Trophoblast cell (in vitro differentiated cells and primary cell): ENCODE measurements around the gene MARCHF6.

Experiments used
- DNase-seq, 2 donors: peaks; one replicate each; pipeline ENCODE4 v3.0.0-alpha.2; 2016
- H2AFZ ChIP-seq: 2 replicates; pipeline ENCODE4 v1.6.1; 2013; ENCODE audit warnings: low read length, moderate library complexity, mild to moderate bottlenecking; ENCODE audit not compliant: insufficient read depth, poor library complexity
- H2AK5ac ChIP-seq: 2 replicates; pipeline ENCODE4 v1.6.1; 2013; ENCODE audit warnings: mild to moderate bottlenecking, low read length
- H2BK120ac ChIP-seq: 2 replicates; pipeline ENCODE4 v1.6.1; 2013; ENCODE audit warnings: low read length, mild to moderate bottlenecking, moderate library complexity; ENCODE audit not compliant: insufficient read depth, poor library complexity
- H2BK12ac ChIP-seq: 2 replicates; pipeline ENCODE4 v1.6.1; 2013; ENCODE audit warnings: mild to moderate bottlenecking, low read length, moderate library complexity
- H2BK5ac ChIP-seq: 2 replicates; pipeline ENCODE4 v1.6.1; 2013; ENCODE audit warnings: low read length, low read depth, moderate library complexity, mild to moderate bottlenecking; ENCODE audit not compliant: poor library complexity
- H3K14ac ChIP-seq: 2 replicates; pipeline ENCODE4 v1.6.1; 2013; ENCODE audit warnings: mild to moderate bottlenecking, low read length
- H3K18ac ChIP-seq: 2 replicates; pipeline ENCODE4 v1.6.1; 2013; ENCODE audit warnings: mild to moderate bottlenecking, low read length
- H3K23ac ChIP-seq: 2 replicates; pipeline ENCODE4 v1.6.1; 2013; ENCODE audit warnings: low read length
- H3K27ac ChIP-seq: 2 replicates; pipeline ENCODE4 v1.5.1; 2013; ENCODE audit warnings: low read depth, mild to moderate bottlenecking, inconsistent platforms, low read length, moderate library complexity
- H3K27me3 ChIP-seq: 2 replicates; pipeline ENCODE4 v1.6.1; 2013; ENCODE audit warnings: inconsistent platforms, mild to moderate bottlenecking, low read length, moderate library complexity; ENCODE audit not compliant: insufficient read depth
- H3K36me3 ChIP-seq, 2 experiments: 1 replicate in 1 of 2; 2 replicates in 1 of 2; pipeline ENCODE4 v1.6.1; 2013; ENCODE audit warnings: low read length in 2 of 2, mild to moderate bottlenecking in 2 of 2, moderate library complexity in 1 of 2; ENCODE audit not compliant: insufficient read depth in 2 of 2, control insufficient read depth in 1 of 2
- H3K4ac ChIP-seq: 2 replicates; pipeline ENCODE4 v1.6.1; 2013; ENCODE audit warnings: low read depth, mild to moderate bottlenecking, low read length, moderate library complexity
- H3K4me1 ChIP-seq, 2 experiments: 1 replicate in 1 of 2; 2 replicates in 1 of 2; pipeline ENCODE4 v1.6.1; 2013; ENCODE audit warnings: low read length in 2 of 2, mild to moderate bottlenecking in 2 of 2, moderate library complexity in 1 of 2; ENCODE audit not compliant: insufficient read depth in 2 of 2, control insufficient read depth in 1 of 2
- H3K4me2 ChIP-seq: 2 replicates; pipeline ENCODE4 v1.6.1; 2013; ENCODE audit warnings: inconsistent platforms, mild to moderate bottlenecking, low read length, moderate library complexity
- H3K4me3 ChIP-seq: 2 replicates; pipeline ENCODE4 v1.5.1; 2013; ENCODE audit warnings: mild to moderate bottlenecking, low read depth, low read length, inconsistent platforms
- H3K79me1 ChIP-seq: one replicate; pipeline ENCODE4 v1.6.1; 2013; ENCODE audit warnings: low read length
- H3K79me2 ChIP-seq: 2 replicates; pipeline ENCODE4 v1.6.1; 2013; ENCODE audit warnings: low read length, mild to moderate bottlenecking; ENCODE audit not compliant: control insufficient read depth, insufficient read depth, poor library complexity
- H3K9ac ChIP-seq: 2 replicates; pipeline ENCODE4 v1.6.1; 2013; ENCODE audit warnings: mild to moderate bottlenecking, low read length
- H3K9me3 ChIP-seq: 2 replicates; pipeline ENCODE4 v1.6.1; 2013; ENCODE audit warnings: low read depth, mild to moderate bottlenecking, control low read depth, inconsistent platforms, low read length; ENCODE audit not compliant: insufficient read depth
- H4K12ac ChIP-seq: 2 replicates; pipeline ENCODE4 v1.6.1; 2013; ENCODE audit warnings: low read depth, mild to moderate bottlenecking, low read length, moderate library complexity
- H4K8ac ChIP-seq: 2 replicates; pipeline ENCODE4 v1.6.1; 2013; ENCODE audit warnings: low read depth, mild to moderate bottlenecking, low read length, moderate library complexity
- H4K91ac ChIP-seq: one replicate; pipeline ENCODE4 v1.6.1; 2013; ENCODE audit warnings: low read depth, mild to moderate bottlenecking, low read length, moderate library complexity
- WGBS: extraction: QIAGEN DNeasy Blood & Tissue Kit; methylation state at CpG from one replicate; pipeline ENCODE4 v1.1.7; 2013; ENCODE audit warnings: missing lambda C conversion rate; ENCODE audit not compliant: insufficient read length, insufficient coverage; ENCODE audit errors: extremely low coverage; 5-methylcytosine and 5-hydroxymethylcytosine counted together

MARCHF6 gene

DNA sequence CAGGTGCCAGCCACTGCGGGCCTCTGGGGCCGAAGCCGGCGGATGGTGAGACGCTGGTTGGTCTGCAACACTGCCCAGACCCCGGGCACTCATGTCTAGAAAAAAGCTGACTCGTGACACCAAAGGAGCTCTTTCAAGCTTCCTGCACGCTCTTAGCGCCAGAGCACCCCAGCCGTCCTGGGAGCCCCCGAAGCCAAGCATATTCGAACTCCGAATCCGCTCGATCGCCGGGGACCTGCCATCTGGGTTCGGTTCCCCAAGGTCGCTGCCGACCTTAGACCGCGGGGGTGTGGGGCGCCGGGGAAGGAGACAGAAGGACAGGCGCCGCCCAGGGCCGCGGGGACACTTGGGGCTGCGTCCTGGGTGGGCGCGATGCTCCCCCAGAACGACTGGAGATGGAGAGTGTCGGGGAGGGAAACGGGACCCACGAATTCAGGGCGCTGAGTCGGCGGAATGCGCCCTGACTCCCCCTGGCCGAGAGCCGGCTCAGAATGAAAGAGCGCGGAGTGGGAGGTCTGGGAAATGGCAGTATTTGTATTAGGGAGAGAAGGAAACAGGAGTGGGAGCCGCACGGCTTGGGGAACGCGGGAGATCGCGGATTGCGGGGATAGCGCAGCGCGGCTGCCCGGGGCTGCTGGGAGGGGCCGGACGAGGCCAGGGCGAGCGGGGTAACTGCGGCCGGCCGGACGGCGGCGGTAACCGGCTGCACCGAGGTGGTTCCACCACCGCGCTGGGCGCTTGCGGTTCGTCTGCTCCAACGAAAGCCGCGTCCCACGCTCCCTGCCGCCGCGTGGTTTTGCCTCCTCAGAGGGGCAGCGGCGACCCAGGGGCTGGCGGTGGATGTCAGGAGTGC, 20.1 kb upstream of the MARCHF6 start:
- H3K4me2 ChIP-seq, result peak overlapping the region; percentile 73
- H3K14ac ChIP-seq, result no peak overlapping the region
- H2AFZ ChIP-seq, result peak overlapping the region; percentile 54
- H2BK12ac ChIP-seq, result no peak overlapping the region
- no peak overlapping the region for H3K23ac ChIP-seq
- H2BK5ac ChIP-seq, result no peak overlapping the region
- H4K91ac ChIP-seq, result no peak overlapping the region
- no peak overlapping the region for H2AK5ac ChIP-seq
- peak; percentile 14 to 46 for DNase-seq
- H3K36me3 ChIP-seq, result no peaks in the 10 kb centered on the region
- H3K79me2 ChIP-seq, result no peaks in the 10 kb centered on the region
- no peak overlapping the region for H3K27ac ChIP-seq
- WGBS, result no CpG with 5 or more reads among the region's 81 CpGs
- no peak overlapping the region for H2BK120ac ChIP-seq
- peaks cover 4% of the 10 kb centered on the region for H3K9me3 ChIP-seq
- peaks cover 6 to 10% of the 10 kb centered on the region in 2 experiments for H3K4me1 ChIP-seq
- peaks cover 42% of the 10 kb centered on the region for H3K27me3 ChIP-seq
- H3K4me3 ChIP-seq, result peak overlapping the region; percentile 62
- no peak overlapping the region for H3K4ac ChIP-seq
- H3K79me1 ChIP-seq, result no peaks in the 10 kb centered on the region
- no peak overlapping the region for H3K18ac ChIP-seq
- H4K12ac ChIP-seq, result no peak overlapping the region
- no peak overlapping the region for H4K8ac ChIP-seq
- H3K9ac ChIP-seq, result no peak overlapping the region

DNA sequence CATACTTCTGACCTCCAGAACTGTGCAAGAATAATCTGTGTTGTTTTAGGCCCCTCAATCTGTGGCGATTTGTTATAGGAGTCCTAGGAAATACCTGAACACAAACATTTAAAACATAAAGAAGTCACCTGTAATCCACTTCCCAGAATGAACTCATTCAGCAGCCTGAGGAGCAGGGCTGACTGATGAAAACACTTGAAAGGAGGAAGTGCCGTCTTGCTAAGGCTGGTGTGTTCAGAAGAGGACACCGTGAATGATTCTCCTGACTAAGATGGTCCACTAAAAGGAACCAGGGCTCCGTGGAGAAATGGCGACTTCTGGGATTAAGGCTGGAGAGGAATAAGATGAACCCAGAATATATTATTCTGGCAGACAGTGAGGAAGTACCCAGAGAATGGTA, 18.7 kb upstream of the MARCHF6 start:
- H3K14ac ChIP-seq, result no peak overlapping the region
- H2BK12ac ChIP-seq, result no peak overlapping the region
- no peak overlapping the region for H3K27ac ChIP-seq
- H3K18ac ChIP-seq, result no peak overlapping the region
- no peak overlapping the region for H2BK5ac ChIP-seq
- H4K12ac ChIP-seq, result no peak overlapping the region
- peaks cover 4% of the 10 kb centered on the region for H3K9me3 ChIP-seq
- no peaks in the 10 kb centered on the region for H3K79me2 ChIP-seq
- H2BK120ac ChIP-seq, result no peak overlapping the region
- H3K36me3 ChIP-seq, result no peaks in the 10 kb centered on the region
- H2AFZ ChIP-seq, result no peak overlapping the region
- no CpG with 5 or more reads among the region's 5 CpGs for WGBS
- H4K8ac ChIP-seq, result no peak overlapping the region
- H2AK5ac ChIP-seq, result no peak overlapping the region
- no peak for DNase-seq
- H3K4me1 ChIP-seq, result peaks cover 6 to 10% of the 10 kb centered on the region in 2 experiments
- H4K91ac ChIP-seq, result no peak overlapping the region
- H3K27me3 ChIP-seq, result peaks cover 42% of the 10 kb centered on the region
- H3K4ac ChIP-seq, result no peak overlapping the region
- no peak overlapping the region for H3K4me2 ChIP-seq
- no peak overlapping the region for H3K4me3 ChIP-seq
- H3K79me1 ChIP-seq, result no peaks in the 10 kb centered on the region
- H3K23ac ChIP-seq, result no peak overlapping the region
- no peak overlapping the region for H3K9ac ChIP-seq

DNA sequence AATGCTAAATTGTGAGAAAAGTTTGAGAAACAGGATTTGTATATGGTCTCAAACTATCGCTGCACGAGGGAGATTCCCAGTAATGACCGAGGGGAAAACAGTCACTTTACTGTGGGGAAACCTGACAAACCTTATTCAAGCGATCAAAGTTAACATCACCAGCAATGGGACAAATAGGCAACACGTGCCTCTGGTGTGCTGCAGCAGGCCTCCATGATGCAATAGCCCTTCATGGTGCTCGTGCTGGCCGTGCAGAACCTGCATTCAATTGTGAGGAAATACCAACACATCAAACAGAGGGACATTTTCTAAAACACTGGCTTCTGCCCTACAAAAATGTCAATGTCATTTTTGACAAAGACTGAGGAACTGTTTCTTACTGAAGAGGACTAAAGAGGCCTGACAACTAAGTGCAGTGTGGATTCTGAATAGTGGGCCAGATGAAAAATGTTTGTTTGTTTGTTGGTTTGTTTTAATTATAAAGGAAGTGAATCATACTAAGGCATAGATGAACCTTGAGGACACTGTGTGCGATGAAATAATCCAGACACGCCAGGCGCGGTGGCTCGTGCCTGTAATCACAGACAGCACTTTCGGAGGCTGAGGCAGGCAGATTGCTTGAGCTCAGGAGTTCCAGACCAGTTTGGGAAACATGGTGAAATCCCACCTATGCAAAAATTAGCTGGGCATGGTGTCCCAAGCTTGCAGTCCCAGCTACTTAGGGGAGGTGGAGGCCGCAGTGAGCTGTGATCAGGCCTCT, 17.6 kb upstream of the MARCHF6 start:
- H4K12ac ChIP-seq, result no peak overlapping the region
- no CpG with 5 or more reads among the region's 14 CpGs for WGBS

DNA sequence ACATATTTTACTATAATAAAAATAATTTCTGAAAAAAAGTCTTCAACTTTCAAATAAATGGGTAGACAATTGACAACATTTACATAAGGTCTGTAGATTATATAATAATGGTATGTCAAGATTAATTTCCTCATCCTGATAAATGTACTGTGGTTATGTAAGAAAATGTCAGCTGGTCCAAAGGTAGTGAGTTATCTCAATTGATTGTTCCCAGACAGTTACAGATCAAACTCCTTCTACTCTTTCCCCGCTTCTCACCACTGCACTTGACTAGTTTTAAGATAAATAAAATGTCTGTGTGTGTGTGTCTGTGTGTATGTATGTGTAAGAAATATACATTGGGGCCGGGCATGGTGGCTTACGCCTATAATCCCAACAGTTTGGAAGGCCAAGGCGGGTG, 16.4 kb upstream of the MARCHF6 start:
- H3K79me2 ChIP-seq, result no peaks in the 10 kb centered on the region
- no peak overlapping the region for H3K4me3 ChIP-seq
- H2AK5ac ChIP-seq, result no peak overlapping the region
- DNase-seq, result no peak
- WGBS, result no CpG with 5 or more reads among the region's 4 CpGs
- H3K23ac ChIP-seq, result no peak overlapping the region
- no peak overlapping the region for H2AFZ ChIP-seq
- peaks cover 6 to 10% of the 10 kb centered on the region in 2 experiments for H3K4me1 ChIP-seq
- H2BK120ac ChIP-seq, result no peak overlapping the region
- no peaks in the 10 kb centered on the region for H3K79me1 ChIP-seq
- no peak overlapping the region for H4K12ac ChIP-seq
- H3K18ac ChIP-seq, result no peak overlapping the region
- H2BK5ac ChIP-seq, result no peak overlapping the region
- H3K4me2 ChIP-seq, result no peak overlapping the region
- no peak overlapping the region for H3K4ac ChIP-seq
- H3K27ac ChIP-seq, result no peak overlapping the region
- H3K9me3 ChIP-seq, result no peaks in the 10 kb centered on the region
- peaks cover 24% of the 10 kb centered on the region for H3K27me3 ChIP-seq
- H4K8ac ChIP-seq, result no peak overlapping the region
- no peak overlapping the region for H4K91ac ChIP-seq
- H3K9ac ChIP-seq, result no peak overlapping the region
- no peak overlapping the region for H3K14ac ChIP-seq
- no peaks in the 10 kb centered on the region for H3K36me3 ChIP-seq
- no peak overlapping the region for H2BK12ac ChIP-seq

More for the DNA sequence above, 17.6 kb upstream of the MARCHF6 start:
- no peak overlapping the region for H4K91ac ChIP-seq
- no peak overlapping the region for H3K27ac ChIP-seq
- no peak overlapping the region for H3K4me2 ChIP-seq
- H2BK12ac ChIP-seq, result no peak overlapping the region
- no peak overlapping the region for H3K4me3 ChIP-seq
- no peak overlapping the region for H3K23ac ChIP-seq
- no peaks in the 10 kb centered on the region for H3K36me3 ChIP-seq
- no peak overlapping the region for H3K18ac ChIP-seq
- H3K79me2 ChIP-seq, result no peaks in the 10 kb centered on the region
- H3K14ac ChIP-seq, result no peak overlapping the region
- no peak overlapping the region for H2AFZ ChIP-seq
- H3K9ac ChIP-seq, result no peak overlapping the region
- H3K27me3 ChIP-seq, result peaks cover 34% of the 10 kb centered on the region
- no peak overlapping the region for H2AK5ac ChIP-seq
- DNase-seq, result peak in 1 of 2 donors; percentile 13
- no peaks in the 10 kb centered on the region for H3K9me3 ChIP-seq
- no peak overlapping the region for H2BK5ac ChIP-seq
- H4K8ac ChIP-seq, result no peak overlapping the region
- no peak overlapping the region for H2BK120ac ChIP-seq
- no peaks in the 10 kb centered on the region for H3K79me1 ChIP-seq
- H3K4ac ChIP-seq, result no peak overlapping the region
- H3K4me1 ChIP-seq, result peaks cover 6 to 10% of the 10 kb centered on the region in 2 experiments
